Measurements from ENCODE around the gene MRTFB. TPM values are rescaled to one million over a fixed set of nuclear protein-coding genes. Genes with fewer than 3 reads are reported as not detected.

Gene MRTFB
- total RNA-seq, 3 donors from 2014 or later (not counting 1 experiment from before 2014, with no cell fraction given): 12.8 to 22.8 (median 19.6) TPM

DNA sequence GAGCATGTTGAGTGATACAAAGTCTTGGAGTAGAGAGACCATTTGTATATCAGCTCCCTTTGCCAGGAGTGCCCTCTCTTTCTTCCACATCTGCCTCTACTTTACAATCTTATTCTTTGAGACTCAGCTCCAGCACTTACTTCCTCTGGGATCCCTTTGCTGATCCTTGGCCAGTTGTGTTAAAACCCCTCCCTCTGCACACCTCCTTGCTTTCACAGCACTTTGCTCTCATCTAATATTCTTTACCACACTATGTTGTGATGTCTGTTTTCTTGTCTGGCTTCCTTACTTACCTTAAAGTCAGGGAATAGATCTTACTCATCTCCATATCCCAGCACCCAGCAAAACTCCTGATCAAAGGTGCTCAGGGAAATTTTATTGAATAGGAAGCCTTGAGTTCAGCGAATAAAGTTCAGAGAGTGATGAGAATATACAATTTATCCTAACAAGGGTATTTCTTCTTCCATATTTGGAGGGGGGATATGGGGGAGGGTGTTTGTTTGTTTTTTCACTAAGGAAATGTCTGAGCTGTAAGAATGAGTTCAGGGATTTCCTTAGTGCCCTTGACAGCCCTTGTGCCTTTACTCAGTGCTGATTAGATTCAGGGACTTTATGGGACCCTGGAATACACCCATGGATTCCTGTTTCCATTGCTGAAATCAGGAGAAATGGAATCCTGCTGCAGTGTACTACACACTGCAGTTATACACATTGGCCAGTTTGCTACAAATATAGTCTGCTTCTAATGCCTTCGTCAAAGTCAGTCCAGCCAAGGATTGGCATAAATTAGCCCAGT is 32.0 kb downstream of the MRTFB start:
- TF ChIP-seq, protein P1, sequence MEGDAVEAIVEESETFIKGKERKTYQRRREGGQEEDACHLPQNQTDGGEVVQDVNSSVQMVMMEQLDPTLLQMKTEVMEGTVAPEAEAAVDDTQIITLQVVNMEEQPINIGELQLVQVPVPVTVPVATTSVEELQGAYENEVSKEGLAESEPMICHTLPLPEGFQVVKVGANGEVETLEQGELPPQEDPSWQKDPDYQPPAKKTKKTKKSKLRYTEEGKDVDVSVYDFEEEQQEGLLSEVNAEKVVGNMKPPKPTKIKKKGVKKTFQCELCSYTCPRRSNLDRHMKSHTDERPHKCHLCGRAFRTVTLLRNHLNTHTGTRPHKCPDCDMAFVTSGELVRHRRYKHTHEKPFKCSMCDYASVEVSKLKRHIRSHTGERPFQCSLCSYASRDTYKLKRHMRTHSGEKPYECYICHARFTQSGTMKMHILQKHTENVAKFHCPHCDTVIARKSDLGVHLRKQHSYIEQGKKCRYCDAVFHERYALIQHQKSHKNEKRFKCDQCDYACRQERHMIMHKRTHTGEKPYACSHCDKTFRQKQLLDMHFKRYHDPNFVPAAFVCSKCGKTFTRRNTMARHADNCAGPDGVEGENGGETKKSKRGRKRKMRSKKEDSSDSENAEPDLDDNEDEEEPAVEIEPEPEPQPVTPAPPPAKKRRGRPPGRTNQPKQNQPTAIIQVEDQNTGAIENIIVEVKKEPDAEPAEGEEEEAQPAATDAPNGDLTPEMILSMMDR (IDR thresholded peaks at IDR 0.05): no peak
- no peaks in the 10 kb centered on the region for H3K36me3 ChIP-seq (ENCODE audit: control insufficient read depth, insufficient read depth, low read length)
- no peaks in the 10 kb centered on the region for H3K9me3 ChIP-seq (ENCODE audit: control insufficient read depth, insufficient read depth, low read length)
- ATAC-seq: no peak
- no peak overlapping the region for H3K27ac ChIP-seq (ENCODE audit: low read length)
- H3K9me3 Mint-ChIP-seq: no peaks in the 10 kb centered on the region
- H3K4me1 Mint-ChIP-seq: peaks cover 23 to 30% of the 10 kb centered on the region in 2 donors
- DNase-seq: no peak
- no peak overlapping the region for H3K4me3 Mint-ChIP-seq
- 96% methylated on average over 1 of the region's 2 CpGs for WGBS (ENCODE audit: insufficient coverage)
- no peaks in the 10 kb centered on the region for H3K36me3 Mint-ChIP-seq
- H3K4me1 ChIP-seq (ENCODE audit: control insufficient read depth, insufficient read depth, low read length): no peaks in the 10 kb centered on the region
- no peaks in the 10 kb centered on the region for H3K27me3 Mint-ChIP-seq (ENCODE audit: low read depth in 2 of 2)
- H3K4me3 ChIP-seq (ENCODE audit: low read length): no peak overlapping the region
- H3K27me3 ChIP-seq (ENCODE audit: control insufficient read depth, insufficient read depth, low read length): no peaks in the 10 kb centered on the region
- no peak overlapping the region for H3K27ac Mint-ChIP-seq
- intact Hi-C loops (cut with micrococcal nuclease): no loop called here

DNA sequence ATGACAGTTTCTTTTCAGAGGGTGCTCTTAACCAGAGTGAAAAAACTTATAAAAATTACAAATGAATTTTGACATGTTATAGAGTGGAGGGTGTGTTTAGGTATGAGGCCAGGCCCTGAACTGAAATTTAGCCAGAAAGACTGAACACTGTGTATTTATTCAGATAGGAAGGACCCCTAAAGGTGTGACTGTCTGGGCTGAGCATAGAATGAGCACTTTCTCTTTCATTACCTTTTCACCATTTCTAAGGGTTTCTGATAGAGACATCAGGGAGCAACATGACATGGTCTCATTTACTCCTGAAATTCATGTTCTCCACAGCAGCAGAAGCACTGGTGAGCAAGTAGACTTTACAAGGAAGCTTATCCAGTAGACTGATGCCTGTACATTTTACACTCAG is 32.9 kb downstream of the MRTFB start:
- DNase-seq: no peak
- H3K4me3 Mint-ChIP-seq: no peak overlapping the region
- intact Hi-C loops (cut with micrococcal nuclease): no loop called here
- Histone ChIP-seq H3K4me3 (ENCODE audit: low read length) (no peak overlapping the region), H3K27ac (ENCODE audit: low read length) (no peak overlapping the region), H3K9me3 (ENCODE audit: control insufficient read depth, insufficient read depth, low read length) (no peaks in the 10 kb centered on the region), H3K27me3 (ENCODE audit: control insufficient read depth, insufficient read depth, low read length) (no peaks in the 10 kb centered on the region), H3K4me1 (ENCODE audit: control insufficient read depth, insufficient read depth, low read length) (no peaks in the 10 kb centered on the region), H3K36me3 (ENCODE audit: control insufficient read depth, insufficient read depth, low read length) (no peaks in the 10 kb centered on the region)
- no peaks in the 10 kb centered on the region for H3K27me3 Mint-ChIP-seq (ENCODE audit: low read depth in 2 of 2)
- no peak overlapping the region for H3K27ac Mint-ChIP-seq
- H3K4me1 Mint-ChIP-seq: peaks cover 23 to 30% of the 10 kb centered on the region in 2 donors
- no peaks in the 10 kb centered on the region for H3K36me3 Mint-ChIP-seq
- TF ChIP-seq, protein P1 (IDR thresholded peaks at IDR 0.05): no peak
- ATAC-seq: no peak
- no peaks in the 10 kb centered on the region for H3K9me3 Mint-ChIP-seq

DNA sequence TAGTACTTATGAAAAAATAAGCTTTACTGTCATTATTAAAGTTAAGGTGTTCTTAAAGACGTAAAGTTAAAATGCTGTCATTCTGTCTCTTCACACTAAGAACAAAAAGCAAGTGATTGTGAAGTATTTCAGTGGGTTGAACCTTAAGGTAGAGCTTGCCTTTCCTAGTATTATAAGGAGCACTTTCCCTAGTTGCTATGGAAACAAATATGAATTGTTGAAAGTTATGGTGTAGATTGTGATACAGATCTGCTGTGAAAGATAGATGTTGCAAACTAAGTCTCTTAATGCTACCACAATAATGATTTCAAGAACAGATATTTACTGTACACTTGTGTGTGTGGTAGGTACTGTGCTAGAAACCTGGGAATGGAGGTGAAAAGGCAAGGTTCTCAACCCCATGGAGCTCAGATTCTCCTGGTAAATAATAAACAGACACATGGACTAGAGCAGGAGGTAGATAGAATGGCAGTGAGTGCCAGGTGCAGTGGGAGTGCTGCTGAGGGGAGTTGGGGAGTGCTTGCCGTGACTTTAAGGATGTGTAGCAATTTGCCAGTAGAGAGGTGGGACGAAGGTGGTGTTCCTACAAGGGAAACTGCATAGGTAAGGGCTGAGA is 34.7 kb downstream of the MRTFB start:
- Histone ChIP-seq H3K36me3 (ENCODE audit: control insufficient read depth, insufficient read depth, low read length) (no peaks in the 10 kb centered on the region), H3K27ac (ENCODE audit: low read length) (no peak overlapping the region), H3K27me3 (ENCODE audit: control insufficient read depth, insufficient read depth, low read length) (no peaks in the 10 kb centered on the region), H3K9me3 (ENCODE audit: control insufficient read depth, insufficient read depth, low read length) (no peaks in the 10 kb centered on the region), H3K4me3 (ENCODE audit: low read length) (no peak overlapping the region), H3K4me1 (ENCODE audit: control insufficient read depth, insufficient read depth, low read length) (no peaks in the 10 kb centered on the region)
- intact Hi-C loops (cut with micrococcal nuclease): no loop called here
- DNase-seq: no peak
- no peak for ATAC-seq
- H3K27me3 Mint-ChIP-seq (ENCODE audit: low read depth in 2 of 2): no peaks in the 10 kb centered on the region
- WGBS (ENCODE audit: insufficient coverage): 97% methylated on average over 2 of the region's 3 CpGs
- no peak overlapping the region for H3K4me3 Mint-ChIP-seq
- H3K27ac Mint-ChIP-seq: no peak overlapping the region
- TF ChIP-seq, protein P1 (IDR thresholded peaks at IDR 0.05): no peak
- H3K36me3 Mint-ChIP-seq: no peaks in the 10 kb centered on the region
- no peaks in the 10 kb centered on the region for H3K9me3 Mint-ChIP-seq
- peaks cover 21 to 28% of the 10 kb centered on the region in 2 donors for H3K4me1 Mint-ChIP-seq

Measured in natural killer cell (primary cell).